GM23248 (cell line): ENCODE measurements around the gene PNMA6A.

Experiments used
- EZH2 ChIP-seq: fragments of 200-600 bp; sonication (generic); IDR thresholded peaks from 2 replicates; pipeline ENCODE4 v1.6.1; 2018; ENCODE audit warnings: antibody characterized with exemption, mild to moderate bottlenecking; ENCODE audit not compliant: insufficient read depth, poor library complexity, severe bottlenecking
- EZH2phosphoT487 ChIP-seq: fragments of 200-600 bp; sonication (generic); IDR thresholded peaks from 2 replicates; pipeline ENCODE4 v1.6.1; 2018; ENCODE audit warnings: antibody characterized with exemption, moderate library complexity, mild to moderate bottlenecking, low read depth; ENCODE audit not compliant: insufficient read depth

DNA sequence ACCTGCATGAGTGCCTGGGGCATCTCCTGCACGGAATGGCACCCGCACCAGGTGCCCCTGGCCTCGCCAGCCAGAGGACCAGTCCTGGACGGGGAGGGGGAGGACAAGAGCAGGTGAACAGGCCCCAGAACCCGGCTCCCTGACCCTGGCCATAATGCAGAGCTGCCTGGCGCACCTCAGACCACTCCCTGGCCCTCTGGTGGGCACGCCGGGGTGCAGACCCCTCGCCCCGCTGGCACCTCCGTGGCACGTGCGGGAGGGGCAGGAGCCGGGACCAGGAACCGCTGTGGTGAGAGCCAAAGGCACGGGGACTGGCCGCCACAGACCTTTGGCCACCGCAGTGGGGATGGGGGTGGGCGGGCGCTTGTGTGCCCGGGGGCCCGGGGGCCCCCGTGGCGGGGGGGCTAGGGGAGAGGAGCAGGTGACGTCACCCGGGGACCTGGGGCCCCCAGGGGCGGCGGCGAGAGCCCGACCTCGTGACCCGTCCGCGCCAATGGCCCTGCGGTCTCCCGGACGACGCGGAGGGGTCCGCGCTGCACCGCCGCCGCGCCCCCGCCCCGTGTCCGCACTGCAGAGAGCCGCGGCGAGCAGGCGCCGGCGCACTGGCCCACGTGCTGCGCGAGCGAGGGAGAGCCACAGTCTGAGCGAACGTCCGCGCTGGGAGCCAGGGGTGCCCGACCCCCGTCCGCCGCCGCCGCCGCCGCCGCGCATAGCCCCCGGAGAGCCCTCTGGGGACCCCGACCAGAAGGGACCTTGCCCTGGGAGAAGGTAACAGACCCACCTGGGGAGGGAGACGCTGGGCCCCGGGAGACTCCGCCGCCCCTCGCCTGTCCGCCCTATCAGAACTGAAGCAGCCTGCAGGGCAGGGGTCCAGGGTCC, 16.1 kb upstream of the PNMA6A start, which contains the start of gene PNMA3:
- no peak for TF ChIP-seq EZH2phosphoT487
- TF ChIP-seq EZH2 = no peak
